Tibial artery (tissue), 4 donors: ENCODE results near the gene CYTH4.

ENCODE experiments used
- DNase-seq, 2 donors: peaks; one replicate each; pipeline ENCODE4 v3.0.0-alpha.2; 2019
- H3K27ac ChIP-seq, 2 donors: fragments of 200-600 bp; sonication (generic) in 1 of 2; 1 replicate in 1 of 2; 2 replicates in 1 of 2; pipeline ENCODE4 v1.5.1; 2018 to 2019; ENCODE audit warnings: mild to moderate bottlenecking in 1 of 2
- H3K27me3 ChIP-seq, 2 donors: fragments of 200-600 bp; sonication (generic) in 1 of 2; one replicate each; pipeline versions ENCODE4 v1.5.1 to v1.6.0; 2016 to 2019
- H3K36me3 ChIP-seq, 3 donors: fragments of 200-600 bp; sonication (generic) in 2 of 3; one replicate each; pipeline ENCODE4 v1.5.1; 2016 to 2019; ENCODE audit warnings: mild to moderate bottlenecking in 2 of 3
- H3K4me1 ChIP-seq, 4 donors: fragments of 200-600 bp; sonication (generic) in 2 of 4; 1 replicate in 3 of 4; 2 replicates in 1 of 4; pipeline ENCODE4 v1.5.1; 2016 to 2019
- H3K4me3 ChIP-seq, 2 donors: fragments of 200-600 bp; sonication (generic) in 1 of 2; 1 replicate in 1 of 2; 2 replicates in 1 of 2; pipeline ENCODE4 v1.5.1; 2018 to 2019; ENCODE audit warnings: mild to moderate bottlenecking in 2 of 2
- H3K9me3 ChIP-seq, 3 donors: fragments of 200-600 bp; sonication (generic) in 1 of 3; one replicate each; pipeline ENCODE4 v1.5.1; 2016 to 2019
- intact Hi-C: fragments of 100-400 bp; cut with DNase I; formaldehyde crosslinking; loops from one replicate; pipeline ENCODE4 v1.15.0; 2023; ENCODE audit warnings: low total_unique reads
- TF ChIP-seq, protein P1 (sequence below), 2 experiments: fragments of 200-600 bp in 1 of 2; fragments of 450-650 bp in 1 of 2; IDR thresholded peaks; one replicate each; pipeline ENCODE4 v1.5.1; 2017 to 2019; ENCODE audit warnings: antibody characterized with exemption in 2 of 2, mild to moderate bottlenecking in 1 of 2, moderate library complexity in 1 of 2

Gene CYTH4

DNA sequence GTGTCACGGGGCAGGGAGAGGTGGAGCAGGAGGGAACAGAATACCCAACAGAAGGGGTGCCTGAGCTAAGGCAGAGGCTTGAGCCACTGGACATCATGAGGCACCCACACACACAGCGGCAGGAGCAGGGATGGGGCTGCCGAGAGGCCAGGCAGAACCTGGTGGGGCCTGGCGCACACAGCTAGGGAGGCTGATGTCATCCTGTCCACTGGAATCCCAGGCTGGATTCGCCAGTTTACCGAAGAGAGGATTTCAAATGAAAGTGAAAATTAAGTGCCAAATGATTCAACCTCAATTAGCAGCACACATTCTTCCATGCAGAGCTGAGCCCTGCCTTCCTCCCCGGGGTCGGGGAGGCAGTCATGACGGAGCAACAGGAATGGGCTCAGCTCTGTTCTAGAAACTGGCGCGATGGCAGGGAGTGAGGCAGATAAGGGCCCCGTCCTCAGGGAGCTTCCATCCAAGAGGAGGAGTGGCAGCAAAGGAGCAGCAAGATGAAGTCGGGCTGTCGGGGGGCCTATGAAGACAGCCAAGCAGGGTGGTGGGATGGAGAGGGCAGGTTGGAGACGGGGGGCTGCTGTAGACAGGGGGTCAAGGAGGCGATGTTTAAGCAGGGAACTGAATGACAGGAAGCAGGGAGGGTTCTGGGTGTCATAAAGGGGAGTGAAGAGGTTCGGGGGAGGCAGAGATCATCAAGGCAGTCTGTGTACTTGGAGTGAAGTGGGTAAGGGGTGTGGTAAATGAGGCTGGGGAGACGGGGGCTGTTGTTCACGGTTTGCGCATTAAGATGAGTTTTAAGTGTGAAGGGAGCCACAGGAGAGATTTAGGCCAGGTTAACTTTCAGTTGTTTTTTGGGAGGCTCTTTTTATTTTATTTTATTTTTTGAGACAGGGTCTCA, 44.7 kb upstream of the CYTH4 start:
- TF ChIP-seq, protein P1, sequence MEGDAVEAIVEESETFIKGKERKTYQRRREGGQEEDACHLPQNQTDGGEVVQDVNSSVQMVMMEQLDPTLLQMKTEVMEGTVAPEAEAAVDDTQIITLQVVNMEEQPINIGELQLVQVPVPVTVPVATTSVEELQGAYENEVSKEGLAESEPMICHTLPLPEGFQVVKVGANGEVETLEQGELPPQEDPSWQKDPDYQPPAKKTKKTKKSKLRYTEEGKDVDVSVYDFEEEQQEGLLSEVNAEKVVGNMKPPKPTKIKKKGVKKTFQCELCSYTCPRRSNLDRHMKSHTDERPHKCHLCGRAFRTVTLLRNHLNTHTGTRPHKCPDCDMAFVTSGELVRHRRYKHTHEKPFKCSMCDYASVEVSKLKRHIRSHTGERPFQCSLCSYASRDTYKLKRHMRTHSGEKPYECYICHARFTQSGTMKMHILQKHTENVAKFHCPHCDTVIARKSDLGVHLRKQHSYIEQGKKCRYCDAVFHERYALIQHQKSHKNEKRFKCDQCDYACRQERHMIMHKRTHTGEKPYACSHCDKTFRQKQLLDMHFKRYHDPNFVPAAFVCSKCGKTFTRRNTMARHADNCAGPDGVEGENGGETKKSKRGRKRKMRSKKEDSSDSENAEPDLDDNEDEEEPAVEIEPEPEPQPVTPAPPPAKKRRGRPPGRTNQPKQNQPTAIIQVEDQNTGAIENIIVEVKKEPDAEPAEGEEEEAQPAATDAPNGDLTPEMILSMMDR (IDR thresholded peaks at IDR 0.05), result no peak
- DNase-seq, result no peak
- H3K4me1 ChIP-seq, result no peaks in the 10 kb centered on the region
- no peak overlapping the region for H3K27ac ChIP-seq
- intact Hi-C loops, result no loop called here
- H3K27me3 ChIP-seq, result peaks cover 0 to 90% of the 10 kb centered on the region in 2 donors
- H3K36me3 ChIP-seq, result no peaks in the 10 kb centered on the region
- no peaks in the 10 kb centered on the region for H3K9me3 ChIP-seq
- H3K4me3 ChIP-seq, result no peak overlapping the region

DNA sequence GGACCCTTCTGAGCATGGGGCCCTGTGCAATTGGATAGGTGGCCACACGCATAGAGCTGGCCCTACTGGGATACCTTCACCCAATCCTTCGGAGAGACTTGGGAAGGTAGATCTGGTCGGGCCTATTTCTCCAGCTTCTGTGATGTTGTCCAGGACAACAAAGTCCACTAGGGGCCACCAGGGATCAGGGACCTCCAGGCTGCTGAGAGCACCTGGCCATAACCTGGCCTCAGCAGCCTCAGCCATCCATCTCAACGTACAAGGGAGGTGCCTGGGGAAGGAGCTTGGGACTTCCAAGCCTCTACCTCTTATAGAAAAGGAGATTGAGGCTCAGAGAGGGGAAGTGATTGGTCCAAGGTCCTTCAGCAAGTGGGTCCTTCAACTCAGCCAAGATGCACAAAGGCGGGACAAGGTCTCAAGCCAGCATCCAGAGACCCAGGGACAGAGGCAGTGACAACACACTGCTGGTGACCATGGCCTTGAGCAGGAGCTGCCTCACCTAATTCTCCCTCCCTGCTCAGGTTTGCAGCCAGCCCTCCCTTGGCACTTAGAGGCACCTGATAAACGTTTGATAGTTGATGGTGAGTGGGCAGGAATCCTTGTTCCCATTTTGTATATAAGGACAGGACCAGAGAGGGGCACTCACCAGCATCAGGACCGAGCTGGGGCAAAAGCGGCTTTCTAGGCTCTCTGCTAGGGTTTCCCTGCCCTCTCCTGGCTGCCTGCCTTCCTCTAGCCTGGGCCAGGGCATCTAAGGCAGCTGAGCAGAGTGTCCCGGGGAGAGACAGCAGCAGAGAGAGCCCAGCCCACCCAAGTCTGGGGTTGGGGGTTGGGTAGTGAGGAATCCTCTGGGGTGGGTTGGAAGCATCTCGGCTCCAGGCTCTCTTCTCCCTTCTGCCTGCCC, 42.7 kb upstream of the CYTH4 start:
- intact Hi-C loops, result no loop called here
- TF ChIP-seq, protein P1 (IDR thresholded peaks at IDR 0.05), result no peak
- Histone ChIP-seq H3K36me3 (no peaks in the 10 kb centered on the region), H3K27me3 (peaks cover 0 to 95% of the 10 kb centered on the region in 2 donors), H3K4me1 (no peaks in the 10 kb centered on the region), H3K4me3 (no peak overlapping the region), H3K9me3 (no peaks in the 10 kb centered on the region), H3K27ac (no peak overlapping the region)
- peak in 1 of 2 donors; percentile 59 for DNase-seq

DNA sequence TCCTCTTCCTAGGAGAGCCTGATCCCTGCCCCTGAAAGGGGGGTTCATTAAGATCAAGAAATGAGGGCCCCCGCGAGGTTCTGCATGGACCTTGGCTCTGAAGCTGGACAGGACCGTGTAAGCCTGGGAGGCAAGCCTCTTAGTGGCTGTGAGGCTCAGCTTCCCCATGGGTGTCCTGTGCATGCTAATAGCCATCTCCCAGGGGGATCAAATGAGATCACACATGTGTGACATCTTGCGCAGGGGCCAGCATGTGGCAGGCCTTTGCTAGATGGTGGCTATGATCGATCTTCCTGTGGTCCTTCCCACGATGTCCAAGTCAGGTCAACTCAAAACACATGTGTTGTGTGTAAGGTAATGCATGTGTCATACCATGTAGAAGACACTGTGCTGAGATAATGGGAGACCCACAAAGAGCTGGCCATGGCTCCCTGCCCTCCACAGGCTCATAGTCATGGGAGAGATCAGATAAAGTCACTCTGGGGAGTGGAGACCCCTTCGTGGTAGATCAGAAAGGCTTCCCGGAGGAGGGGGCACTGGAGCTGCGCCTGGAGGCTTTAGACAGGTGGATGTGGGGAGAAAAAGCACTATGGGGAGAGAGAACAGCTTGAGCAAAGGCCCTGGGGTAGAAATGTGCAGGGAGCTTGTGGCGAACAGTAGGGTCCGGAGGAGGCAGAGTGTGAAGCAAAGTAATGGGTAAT, 41.9 kb upstream of the CYTH4 start:
- no peak for DNase-seq
- Histone ChIP-seq H3K27me3 (peaks cover 0 to 95% of the 10 kb centered on the region in 2 donors), H3K4me3 (no peak overlapping the region), H3K27ac (no peak overlapping the region), H3K9me3 (no peaks in the 10 kb centered on the region), H3K36me3 (no peaks in the 10 kb centered on the region), H3K4me1 (no peaks in the 10 kb centered on the region)
- intact Hi-C loops, result no loop called here
- TF ChIP-seq, protein P1 (IDR thresholded peaks at IDR 0.05), result no peak

DNA sequence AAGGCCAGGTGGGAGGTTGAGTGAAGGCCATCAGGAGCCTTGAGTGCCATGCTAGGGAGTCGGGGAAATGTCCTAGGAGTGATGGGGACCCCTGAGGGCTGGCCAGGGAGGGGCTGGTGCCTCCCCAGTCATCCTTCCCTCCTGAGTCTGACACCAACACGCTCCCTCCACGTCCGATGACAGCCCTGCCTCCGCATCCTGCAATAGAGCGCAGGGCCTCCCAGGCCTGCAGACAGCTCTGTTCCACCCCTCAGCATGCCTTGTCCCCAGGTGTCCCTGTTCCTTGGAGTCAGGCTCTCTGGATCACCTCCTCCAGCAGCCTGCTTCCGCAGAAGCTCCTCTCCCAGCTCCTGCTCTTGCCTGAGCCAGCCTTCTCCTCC, 41.4 kb upstream of the CYTH4 start:
- TF ChIP-seq, protein P1 (IDR thresholded peaks at IDR 0.05), result no peak
- Histone ChIP-seq H3K4me3 (no peak overlapping the region), H3K36me3 (no peaks in the 10 kb centered on the region), H3K27ac (no peak overlapping the region), H3K4me1 (no peaks in the 10 kb centered on the region), H3K9me3 (no peaks in the 10 kb centered on the region), H3K27me3 (peaks cover 0 to 90% of the 10 kb centered on the region in 2 donors)
- DNase-seq, result peak in 1 of 2 donors; percentile 51
- intact Hi-C loops, result no loop called here

DNA sequence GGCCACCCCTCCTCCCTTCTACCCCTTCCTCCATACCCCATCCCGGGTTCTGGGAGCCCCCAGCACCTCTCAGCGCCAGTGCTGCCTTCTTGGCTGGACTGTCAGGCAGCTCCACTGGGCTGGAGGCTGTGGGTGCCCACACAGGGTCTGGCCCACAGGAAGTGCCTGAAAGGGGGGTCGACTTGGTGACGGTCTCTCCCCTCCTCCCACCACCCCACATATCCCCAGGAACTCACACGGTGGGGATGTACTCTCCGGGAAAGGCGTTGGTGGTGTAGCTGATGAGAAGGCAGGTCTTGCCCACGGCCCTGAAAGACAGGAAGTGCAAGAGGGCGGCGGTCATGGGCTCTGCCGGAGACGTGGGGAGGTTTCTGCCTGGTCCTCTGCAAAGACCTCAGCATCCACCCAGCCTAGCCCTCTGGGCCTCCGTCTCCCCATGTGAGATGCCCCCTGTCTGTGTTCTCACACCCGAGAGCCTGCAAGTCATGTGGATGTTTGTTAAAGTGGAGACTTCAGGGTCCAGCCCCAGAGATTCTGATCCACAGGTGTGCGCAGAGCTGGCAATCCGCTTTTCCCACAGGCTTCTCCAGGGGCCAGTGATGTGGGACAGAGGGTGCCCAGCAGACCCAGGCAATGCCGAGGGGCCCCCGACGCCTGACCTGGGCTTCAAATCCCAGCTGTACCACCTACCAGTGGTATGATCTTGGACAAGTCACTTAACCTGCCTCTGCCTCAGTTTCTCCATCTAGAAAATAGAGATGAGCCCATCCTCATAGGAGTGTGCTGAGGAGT, 40.8 kb upstream of the CYTH4 start:
- Histone ChIP-seq H3K27me3 (peaks cover 0 to 85% of the 10 kb centered on the region in 2 donors), H3K27ac (no peak overlapping the region), H3K4me1 (no peaks in the 10 kb centered on the region), H3K9me3 (no peaks in the 10 kb centered on the region), H3K4me3 (no peak overlapping the region), H3K36me3 (no peaks in the 10 kb centered on the region)
- intact Hi-C loops, result no loop called here
- TF ChIP-seq, protein P1 (IDR thresholded peaks at IDR 0.05), result no peak
- no peak for DNase-seq
